T47D (cell line): ENCODE results near the gene EVL.

ENCODE experiments used
- DNase-seq, 2 experiments: peaks; one replicate each; pipeline versions ENCODE4 v3.0.0 to v3.0.0-alpha.2; 2011 to 2012; ENCODE audit warnings: low read depth in 1 of 2, low spot score in 1 of 2
- JUND ChIP-seq: IDR thresholded peaks from 2 replicates; pipeline ENCODE4 v1.6.1; 2012; ENCODE audit warnings: low read depth
- in situ Hi-C: cut with HindIII; loops from 2 replicates; pipeline ENCODE4 v1.10.0; 2016; ENCODE audit warnings: low sequenced_read_pairs, low pct_unique_long_range_greater_than_20kb

EVL gene

GRCh38 chr14:100188392-100189030 is 123.3 kb downstream of the EVL start:
- in situ Hi-C loops, result no loop called here
- no peak for DNase-seq
- no peak for TF ChIP-seq JUND

- in situ Hi-C loops, result no loop called here
- DNase-seq, result peak; percentile 46 to 82
- TF ChIP-seq JUND, result no peak
Measured at GRCh38 chr14:100190126-100190525, 124.9 kb downstream of the EVL start.

- no peak for TF ChIP-seq JUND
- in situ Hi-C loops, result no loop called here
- peak in 1 of 2 experiments; percentile 37 for DNase-seq
Measured at GRCh38 chr14:100191584-100192249, 126.5 kb downstream of the EVL start.

GRCh38 chr14:100192250-100192671 is 127.0 kb downstream of the EVL start:
- no peak for TF ChIP-seq JUND
- in situ Hi-C loops, result no loop called here
- DNase-seq, result no peak

GRCh38 chr14:100192672-100193416 is 127.6 kb downstream of the EVL start:
- in situ Hi-C loops, result no loop called here
- peak; percentile 100 for DNase-seq

More at GRCh38 chr14:100192672-100193416, 127.6 kb downstream of the EVL start:
- TF ChIP-seq JUND, result no peak
